Gastrocnemius medialis (tissue), 4 donors: ENCODE data around the gene NANOS1. TPM values are rescaled to one million over a fixed set of nuclear protein-coding genes. Genes with fewer than 3 reads are reported as not detected.

Source experiments
- ATAC-seq, 2 donors: fragments of 150-250 bp; one replicate each; pipeline ENCODE4 v1.9.1; 2016
- DNase-seq, 2 donors: peaks; one replicate each; pipeline ENCODE4 v3.0.0-alpha.2; 2019
- H3K27ac ChIP-seq, 4 donors: fragments of 200-600 bp; sonication (generic); 1 replicate in 1 of 4; 2 replicates in 3 of 4; pipeline ENCODE4 v1.5.1; 2016 to 2018; ENCODE audit warnings: mild to moderate bottlenecking in 2 of 4, moderate library complexity in 1 of 4
- H3K27me3 ChIP-seq, 3 donors: fragments of 200-600 bp; sonication (generic) in 2 of 3; 1 replicate in 1 of 3; 2 replicates in 2 of 3; pipeline versions ENCODE4 v1.5.1 to v1.6.0; 2016 to 2019; ENCODE audit warnings: mild to moderate bottlenecking in 1 of 3, moderate library complexity in 1 of 3
- H3K36me3 ChIP-seq, 2 donors: fragments of 200-600 bp; sonication (generic) in 1 of 2; one replicate each; pipeline ENCODE4 v1.5.1; 2017 to 2018
- H3K4me1 ChIP-seq, 2 donors: fragments of 200-600 bp; sonication (generic) in 1 of 2; one replicate each; pipeline ENCODE4 v1.5.1; 2016 to 2017; ENCODE audit warnings: mild to moderate bottlenecking in 2 of 2
- H3K4me3 ChIP-seq, 4 donors: fragments of 200-600 bp; sonication (generic) in 3 of 4; 1 replicate in 1 of 4; 2 replicates in 3 of 4; pipeline ENCODE4 v1.5.1; 2016 to 2019; ENCODE audit warnings: mild to moderate bottlenecking in 2 of 4
- H3K9me3 ChIP-seq, 3 donors: fragments of 200-600 bp; sonication (generic) in 2 of 3; 1 replicate in 1 of 3; 2 replicates in 2 of 3; pipeline ENCODE4 v1.5.1; 2016 to 2019
- CTCF ChIP-seq, 5 experiments: fragments of 450-650 bp in 3 of 5; fragments of 200-600 bp in 2 of 5; sonication (generic) in 2 of 5; IDR thresholded peaks in 4 of 5; conservative IDR thresholded peaks in 1 of 5; 1 replicate in 4 of 5; 2 replicates in 1 of 5; pipeline ENCODE4 v1.5.1; 2016 to 2019; ENCODE audit warnings: antibody characterized with exemption in 5 of 5, mild to moderate bottlenecking in 3 of 5, moderate library complexity in 3 of 5
- POLR2A ChIP-seq, 2 donors: fragments of 450-650 bp; IDR thresholded peaks; one replicate each; pipeline ENCODE4 v1.6.1; 2017; ENCODE audit warnings: antibody characterized with exemption in 2 of 2, mild to moderate bottlenecking in 2 of 2, moderate library complexity in 2 of 2
- in situ Hi-C, 4 donors: fragments of 200-750 bp; cut with MboI; loops; one replicate each; pipeline versions ENCODE4 v1.15.0 to v1.8.0; 2017; ENCODE audit warnings: low sequenced_read_pairs in 4 of 4
- intact Hi-C: fragments of 100-400 bp; cut with DNase I; formaldehyde crosslinking; loops from one replicate; pipeline ENCODE4 v1.15.1; 2023; ENCODE audit warnings: low total_unique reads
- total RNA-seq, 4 donors: library from RNA; depleted of rRNA; stranded (reverse); fragments of >200 nt; gene quantifications; one replicate each; pipeline versions ENCODE4 v1.1.0 to v1.2.3, GENCODE V29; 2016

Gene NANOS1
- total RNA-seq, 4 donors from 2014 or later, result 10.5 to 25.2 (median 17.4) TPM

DNA sequence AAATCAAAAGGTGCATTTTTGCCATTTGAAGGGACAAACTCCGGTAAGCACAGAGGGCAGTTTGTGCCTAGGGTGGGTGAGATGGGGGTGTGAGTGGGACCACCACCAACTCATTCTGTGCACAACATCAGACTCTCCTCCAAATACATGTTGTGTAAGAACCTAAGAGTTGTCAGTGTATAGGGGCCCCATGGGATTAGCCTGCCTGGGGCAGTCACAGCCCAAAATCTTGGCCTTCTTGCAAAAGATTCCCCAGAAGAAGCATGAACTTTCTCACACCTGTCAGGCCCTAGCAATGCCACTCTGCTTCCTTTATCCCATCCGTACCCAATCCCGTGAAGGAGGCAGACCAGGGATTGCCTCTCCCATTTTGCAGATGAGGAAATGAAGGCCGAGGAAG lies 47.1 kb upstream of the NANOS1 start:
- Histone ChIP-seq H3K27ac (no peak overlapping the region), H3K27me3 (no peaks in the 10 kb centered on the region), H3K9me3 (no peaks in the 10 kb centered on the region), H3K4me1 (no peaks in the 10 kb centered on the region), H3K36me3 (no peaks in the 10 kb centered on the region), H3K4me3 (no peak overlapping the region)
- no peak for ATAC-seq
- no peak for TF ChIP-seq CTCF (IDR thresholded peaks at IDR 0.05 in 4 of 5, conservative IDR thresholded peaks at IDR 0.05 in 1 of 5)
- no peak for TF ChIP-seq POLR2A (IDR thresholded peaks at IDR 0.05)
- in situ Hi-C loops, result no loop called here
- intact Hi-C loops, result no loop called here
- no peak for DNase-seq

- no peak overlapping the region for H3K27ac ChIP-seq
- DNase-seq, result no peak
- intact Hi-C loops, result no loop called here
- ATAC-seq, result no peak
- H3K4me1 ChIP-seq, result no peaks in the 10 kb centered on the region
- TF ChIP-seq POLR2A (IDR thresholded peaks at IDR 0.05), result no peak
- no peak for TF ChIP-seq CTCF (IDR thresholded peaks at IDR 0.05 in 4 of 5, conservative IDR thresholded peaks at IDR 0.05 in 1 of 5)
- in situ Hi-C loops, result no loop called here
- H3K36me3 ChIP-seq, result no peaks in the 10 kb centered on the region
- no peaks in the 10 kb centered on the region for H3K9me3 ChIP-seq
- no peaks in the 10 kb centered on the region for H3K27me3 ChIP-seq
- H3K4me3 ChIP-seq, result no peak overlapping the region
These were observed 46.3 kb upstream of the NANOS1 start for GRCh38 chr10:118983263-118983662.

GRCh38 chr10:118985576-118985975 lies 43.9 kb upstream of the NANOS1 start:
- Histone ChIP-seq H3K27ac (no peak overlapping the region), H3K4me1 (no peaks in the 10 kb centered on the region), H3K27me3 (no peaks in the 10 kb centered on the region), H3K9me3 (no peaks in the 10 kb centered on the region), H3K36me3 (no peaks in the 10 kb centered on the region), H3K4me3 (no peak overlapping the region)
- in situ Hi-C loops, result no loop called here
- DNase-seq (no peak), ATAC-seq (no peak)
- TF ChIP-seq CTCF (IDR thresholded peaks at IDR 0.05 in 4 of 5, conservative IDR thresholded peaks at IDR 0.05 in 1 of 5) (no peak), POLR2A (IDR thresholded peaks at IDR 0.05) (no peak)
- intact Hi-C loops, result no loop called here

- no peaks in the 10 kb centered on the region for H3K9me3 ChIP-seq
- no peak for DNase-seq
- H3K27me3 ChIP-seq, result no peaks in the 10 kb centered on the region
- intact Hi-C loops (no loop called here), in situ Hi-C loops (no loop called here)
- no peaks in the 10 kb centered on the region for H3K4me1 ChIP-seq
- no peak overlapping the region for H3K27ac ChIP-seq
- no peaks in the 10 kb centered on the region for H3K36me3 ChIP-seq
- H3K4me3 ChIP-seq, result no peak overlapping the region
- TF ChIP-seq POLR2A (IDR thresholded peaks at IDR 0.05) (no peak), CTCF (IDR thresholded peaks at IDR 0.05 in 4 of 5, conservative IDR thresholded peaks at IDR 0.05 in 1 of 5) (no peak)
- no peak for ATAC-seq
These were observed 42.4 kb upstream of the NANOS1 start for GRCh38 chr10:118986815-118987790.
